SW480 (cell line): ENCODE data around the gene CBX3.
"Not testable (repeated sequence)": the region's sequence is repeated elsewhere in the genome, so short reads cannot be mapped to it uniquely, and the experiment has no call there.

Experiments used
- DNase-seq: peaks from one replicate; pipeline ENCODE4 v3.0.0-alpha.2; 2016; ENCODE audit warnings: low spot score

Gene CBX3

DNA sequence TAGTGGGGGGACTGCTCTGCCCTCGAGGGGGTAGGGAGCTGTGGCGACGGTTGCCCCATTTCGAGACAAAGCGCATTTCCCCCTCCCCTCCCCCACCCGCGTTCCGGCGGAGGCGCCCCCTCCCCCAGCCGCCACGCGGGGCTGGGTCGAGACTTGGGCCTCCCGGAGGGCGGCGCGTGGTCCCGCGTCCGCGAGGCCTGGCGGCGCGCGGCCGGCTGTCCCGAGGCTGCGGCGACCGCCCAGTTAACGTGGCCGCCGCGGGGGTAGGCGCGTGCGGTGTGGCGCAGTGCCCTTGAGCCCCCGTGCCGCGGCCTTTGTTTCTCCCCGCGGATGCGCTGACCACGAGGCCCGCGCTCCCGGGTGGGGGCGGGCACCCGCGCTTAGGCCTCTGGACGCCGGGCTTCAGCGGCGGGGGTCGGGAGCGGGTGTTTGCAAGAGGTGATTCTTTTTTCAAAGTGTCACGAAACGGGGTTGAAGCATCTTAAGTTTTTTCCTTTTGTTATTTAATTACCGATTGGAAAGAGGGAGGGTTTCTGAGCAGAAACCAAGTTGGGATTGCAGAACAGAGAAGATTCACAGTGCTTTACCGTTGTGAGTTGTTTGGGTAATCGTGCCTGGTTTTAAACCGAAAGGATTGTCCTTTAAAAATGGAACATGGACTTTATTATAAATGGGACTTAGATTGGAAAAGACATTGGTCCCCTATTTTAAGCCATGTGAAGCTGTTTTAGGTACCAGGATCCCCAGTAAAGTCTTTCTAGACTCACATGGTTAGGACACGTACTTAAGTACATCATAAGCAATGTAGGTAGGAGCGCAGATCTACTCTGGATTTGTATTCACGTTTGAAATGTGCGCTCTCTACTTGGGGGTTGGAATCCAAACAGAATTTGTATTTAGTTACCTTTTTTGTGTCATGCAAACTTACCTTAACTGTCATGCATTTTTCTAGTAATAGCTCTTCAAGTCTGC, 760 bp downstream of the CBX3 start:
- DNase-seq: no peak

DNA sequence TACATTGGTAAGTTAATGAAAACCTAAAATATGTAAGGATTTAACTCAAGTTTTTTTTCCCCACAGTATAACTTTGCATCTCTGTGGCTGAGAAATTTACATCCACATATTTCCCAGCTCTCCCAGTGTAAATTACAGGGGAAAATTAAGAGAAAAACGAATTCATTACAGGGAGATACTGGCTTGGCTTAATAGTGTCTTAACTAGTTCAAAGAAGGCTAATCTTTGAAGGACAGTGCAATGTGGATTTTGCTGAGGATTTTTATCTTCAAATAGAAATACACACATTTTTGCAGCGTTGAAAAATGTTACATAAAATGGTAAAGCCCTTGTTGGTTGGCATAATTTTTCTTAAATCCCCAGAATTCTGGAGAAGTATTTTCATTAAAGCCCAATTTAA, 1.5 kb downstream of the CBX3 start:
- no peak for DNase-seq

DNA sequence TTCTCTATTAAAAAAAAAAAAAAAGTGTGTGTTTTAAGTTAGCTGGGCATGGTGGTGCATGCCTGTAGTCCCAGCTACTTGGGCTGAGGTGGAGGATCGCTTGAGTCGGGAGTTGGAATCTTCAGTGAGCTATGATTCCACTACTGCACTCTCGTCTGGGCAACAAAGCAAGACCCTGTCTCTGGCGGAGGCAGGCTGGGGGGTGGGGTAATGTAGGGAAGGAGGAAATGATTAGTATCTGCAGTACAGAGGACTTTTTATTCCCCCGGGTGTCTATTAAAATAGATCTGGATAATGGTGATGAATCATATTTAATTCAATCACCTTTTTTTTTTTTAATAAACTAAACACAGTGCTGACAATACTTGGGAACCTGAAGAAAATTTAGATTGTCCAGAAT, 6.5 kb downstream of the CBX3 start:
- DNase-seq: no peak

DNA sequence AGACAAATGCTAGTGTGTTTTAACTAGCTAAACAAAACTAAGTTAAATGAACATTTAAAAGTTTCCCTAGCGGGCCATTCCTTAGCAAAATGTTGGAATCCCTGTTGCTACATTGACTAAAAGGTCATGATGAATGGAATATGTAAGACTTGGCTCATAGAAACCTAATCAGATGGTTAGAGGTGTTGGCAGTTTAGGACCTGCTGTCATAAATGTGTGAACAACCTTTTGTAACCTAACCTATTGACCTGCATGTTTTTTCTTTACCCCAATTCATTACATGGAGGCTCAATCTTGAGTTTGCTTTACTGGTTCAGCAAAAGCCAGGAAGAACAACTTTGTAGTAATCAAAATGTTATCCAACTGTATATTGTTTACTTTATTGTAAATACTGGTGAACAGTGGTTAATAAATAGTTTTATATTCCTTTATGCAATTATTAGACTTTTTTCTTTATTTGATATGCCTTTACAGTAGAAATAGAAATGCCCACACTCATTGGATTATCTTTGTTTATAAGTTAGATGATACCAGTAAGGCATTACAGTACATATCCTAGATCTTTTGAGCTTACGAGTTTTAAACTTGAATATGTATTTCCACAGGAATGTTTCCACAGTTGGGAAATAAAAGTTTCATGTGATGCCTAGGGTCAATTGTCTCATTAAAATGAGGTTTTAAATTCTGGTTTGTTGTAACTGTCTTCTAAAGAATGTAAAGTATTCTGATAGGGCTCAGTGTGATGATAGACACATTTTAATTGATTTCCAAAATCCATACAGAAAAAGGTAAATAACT, 11.6 kb downstream of the CBX3 start:
- no peak for DNase-seq

DNA sequence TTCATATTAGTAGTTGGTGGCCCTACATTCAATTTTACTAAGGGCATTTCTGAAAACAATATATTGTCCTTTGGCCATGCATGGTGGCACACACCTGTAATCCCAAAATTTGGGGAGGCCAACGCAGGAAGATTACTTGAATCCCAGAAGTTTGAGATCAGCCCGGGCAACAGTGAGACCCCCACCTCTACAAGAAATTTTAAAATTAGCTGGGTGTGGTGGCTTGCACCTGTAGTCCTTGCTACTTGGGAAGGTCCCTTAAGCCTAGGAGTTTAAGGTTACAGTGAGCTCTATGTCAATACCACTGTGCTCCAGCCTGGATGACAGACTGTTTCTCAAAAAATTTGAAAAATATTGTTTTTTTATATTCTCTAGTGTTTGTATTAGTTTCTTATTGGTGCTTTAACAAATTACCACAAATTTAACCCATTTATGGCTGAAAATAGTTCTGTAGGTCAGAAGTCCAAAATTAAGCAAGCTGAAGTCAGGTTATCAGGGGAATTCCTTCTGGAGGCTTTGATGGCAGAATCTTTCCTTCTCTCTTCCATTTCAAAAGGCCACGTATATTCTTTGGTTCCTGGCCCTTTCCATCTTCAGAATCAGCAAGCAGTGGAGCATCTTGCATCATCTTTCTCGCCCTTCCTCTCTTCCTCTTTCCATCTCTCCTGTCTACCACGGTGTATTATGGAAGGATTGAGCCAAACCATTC, 12.4 kb downstream of the CBX3 start:
- DNase-seq: no peak

DNA sequence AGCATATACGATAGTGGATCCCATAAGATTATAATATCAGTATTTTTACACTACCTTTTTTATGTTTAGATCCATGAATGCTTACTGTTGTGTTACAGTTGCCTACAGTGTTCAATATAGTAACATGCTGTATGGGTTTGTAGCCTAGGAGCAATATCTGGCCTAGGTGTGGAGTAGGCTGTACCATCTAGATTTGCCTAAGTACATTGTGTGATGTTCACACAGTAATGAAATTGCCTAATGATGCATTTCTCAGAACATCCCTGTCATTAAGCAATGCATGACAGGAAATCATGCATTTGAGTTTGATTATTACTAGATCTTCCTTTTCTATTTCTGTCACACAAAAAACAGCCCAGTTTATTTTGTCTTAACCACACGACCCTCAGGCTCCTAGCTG, 14.5 kb downstream of the CBX3 start:
- no peak for DNase-seq

DNA sequence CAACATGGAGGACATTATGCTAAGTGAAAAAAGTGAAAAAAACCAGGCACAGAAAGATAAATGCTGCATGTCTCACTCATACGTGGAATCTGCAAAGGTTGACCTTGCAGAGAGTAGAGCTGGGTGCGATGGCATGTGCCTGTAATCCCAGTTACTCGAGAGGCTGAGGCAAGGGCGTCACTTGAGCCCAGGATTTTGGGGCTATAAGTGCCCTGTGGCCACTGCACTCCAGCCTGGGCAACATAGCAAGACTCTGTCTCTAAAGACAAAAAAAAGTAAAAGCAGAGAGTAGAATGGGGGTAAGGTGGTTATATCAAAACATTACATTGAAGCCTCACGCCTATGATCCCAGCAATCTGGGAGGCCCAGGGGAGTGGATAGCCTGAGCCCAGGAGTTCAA, 22.8 kb downstream of the CBX3 start:
- DNase-seq: no peak

DNA sequence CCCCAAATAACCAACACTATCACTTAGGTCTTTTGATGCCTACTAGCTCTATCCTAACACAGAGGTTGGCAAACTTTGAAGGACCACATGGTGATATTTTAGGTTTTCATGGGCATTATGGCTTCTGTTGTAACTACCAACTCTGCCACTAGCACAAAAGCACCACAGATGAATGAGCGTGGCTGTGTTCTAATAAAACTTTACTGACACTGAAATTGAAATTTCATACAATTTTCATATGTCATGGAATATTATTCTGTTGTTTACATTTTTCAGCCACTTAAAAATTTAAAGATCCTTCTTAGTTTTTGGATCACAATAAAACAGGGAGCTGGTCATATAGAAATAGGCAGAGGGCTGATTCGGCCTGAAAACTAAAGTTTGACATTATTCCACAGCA, 26.4 kb downstream of the CBX3 start:
- DNase-seq: no peak

DNA sequence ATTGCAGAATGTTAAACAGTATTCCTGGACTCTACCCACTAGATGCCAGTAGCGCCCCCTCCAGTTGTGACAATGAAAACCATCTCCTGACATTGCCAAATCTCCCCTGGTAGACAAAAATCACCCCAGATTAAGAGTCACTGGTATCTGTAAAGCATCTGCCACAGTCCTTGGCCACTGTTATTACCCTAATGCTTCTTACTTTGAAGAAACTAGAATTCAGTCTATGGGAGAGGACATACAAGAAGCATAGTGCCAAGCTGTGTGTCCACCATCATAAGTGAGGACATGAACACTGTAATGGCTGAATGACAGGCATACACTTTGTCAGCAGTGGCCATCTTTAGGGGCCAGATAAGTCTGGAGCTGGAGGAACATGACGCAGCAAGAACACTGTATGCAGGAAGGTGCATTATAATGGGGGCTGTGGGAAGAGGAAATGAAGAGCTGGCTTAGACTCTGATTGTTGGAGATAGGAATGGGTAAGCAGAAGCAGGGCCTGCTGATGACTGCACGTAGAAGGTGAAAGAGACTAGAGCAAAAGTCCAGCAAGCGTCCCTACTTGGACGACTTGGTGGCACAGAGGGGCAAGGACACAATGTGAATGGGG, 32.5 kb downstream of the CBX3 start:
- DNase-seq: no peak

DNA sequence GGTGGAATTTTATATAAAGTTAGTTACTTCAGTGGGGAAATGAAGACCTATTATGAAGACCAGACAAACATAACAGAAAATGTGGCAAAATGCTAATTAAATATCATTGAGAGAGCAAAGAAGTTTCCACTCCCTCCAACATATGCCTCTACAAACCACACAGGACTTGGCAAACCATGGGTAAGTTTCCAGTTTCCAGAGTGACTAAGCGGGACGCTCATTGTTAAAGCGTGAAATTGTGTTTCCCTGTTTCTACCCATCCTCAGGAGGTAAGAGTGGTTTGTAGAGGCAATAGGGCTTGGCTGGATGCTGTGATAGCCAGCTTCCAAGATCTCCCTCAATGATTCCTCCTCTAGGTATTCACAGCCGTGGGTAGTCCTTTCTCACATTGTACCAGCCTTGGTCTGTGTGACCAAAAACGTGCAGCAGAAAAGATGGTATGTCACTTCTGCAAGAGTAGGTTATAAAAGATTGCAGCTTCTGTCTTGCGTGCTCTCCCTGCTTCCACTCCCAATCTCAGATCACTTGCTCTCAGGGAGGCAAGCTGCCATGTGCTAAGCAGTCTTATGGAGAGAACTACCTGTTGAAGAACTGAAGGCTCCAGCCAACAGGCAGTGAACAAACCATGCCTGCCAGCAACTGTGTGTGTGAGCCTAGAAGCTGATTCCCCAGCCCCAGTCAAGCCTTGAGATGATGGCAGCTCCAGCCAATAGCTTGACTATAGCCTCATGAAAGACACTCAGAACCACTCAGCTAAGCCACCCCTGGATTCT, 35.7 kb downstream of the CBX3 start:
- DNase-seq: no peak

DNA sequence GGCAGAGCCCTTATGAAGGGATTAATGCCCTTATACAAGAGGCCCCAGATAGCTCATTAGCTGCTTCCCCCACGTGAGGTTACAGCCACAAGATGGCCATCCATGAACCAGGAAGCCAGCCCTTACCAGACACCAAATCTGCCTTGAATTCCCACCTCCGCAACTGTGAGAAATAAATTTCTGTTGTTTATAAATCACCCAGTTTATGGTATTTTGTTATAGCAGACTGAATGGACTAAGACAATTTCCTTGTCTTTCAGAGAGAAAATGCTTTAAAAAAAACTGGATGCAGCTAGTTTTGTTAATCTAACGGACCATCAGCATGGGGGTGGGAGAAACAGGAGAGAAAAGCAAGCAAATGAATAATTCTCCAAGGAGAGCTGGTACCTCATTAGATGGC, 36.5 kb downstream of the CBX3 start:
- DNase-seq: no peak

DNA sequence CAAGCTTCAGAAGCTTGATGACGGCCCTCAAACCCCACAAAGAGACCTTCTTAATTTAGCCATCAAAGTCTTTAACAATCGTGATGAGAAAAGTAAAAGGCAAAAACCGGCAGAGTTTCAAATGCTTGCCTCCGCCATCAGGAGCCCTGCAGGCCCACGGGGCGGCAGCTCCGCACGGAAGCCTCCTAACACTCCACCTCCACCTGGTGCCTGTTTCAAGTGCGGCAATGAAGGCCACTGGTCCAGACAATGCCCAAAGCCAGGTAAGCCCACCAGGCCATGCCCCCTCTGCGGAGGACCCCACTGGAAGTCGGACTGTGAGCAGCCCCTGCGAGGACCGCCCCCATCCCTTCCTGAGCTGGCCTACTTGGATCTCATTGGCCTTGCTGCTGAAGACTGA, 43.6 kb downstream of the CBX3 start:
- no peak for DNase-seq

DNA sequence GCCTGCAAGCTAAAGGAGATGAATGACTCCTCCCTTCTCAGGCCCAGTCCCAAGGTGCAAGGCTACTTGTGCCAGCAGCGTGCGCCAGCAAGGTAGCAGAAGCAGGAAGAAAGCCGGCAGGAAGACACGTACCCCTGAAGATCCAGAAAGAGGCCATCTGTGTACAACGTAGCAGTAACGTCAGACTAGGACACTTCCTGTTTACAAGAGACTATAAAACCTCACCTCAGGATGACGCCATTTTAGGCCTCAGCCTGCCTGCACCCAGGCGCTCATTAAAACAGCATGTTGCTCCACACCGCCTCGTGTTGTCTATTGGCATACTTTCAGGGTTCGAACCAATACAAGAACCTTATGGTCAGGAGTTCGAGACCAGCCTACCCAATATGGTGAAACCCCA, 48.7 kb downstream of the CBX3 start:
- DNase-seq: no peak

DNA sequence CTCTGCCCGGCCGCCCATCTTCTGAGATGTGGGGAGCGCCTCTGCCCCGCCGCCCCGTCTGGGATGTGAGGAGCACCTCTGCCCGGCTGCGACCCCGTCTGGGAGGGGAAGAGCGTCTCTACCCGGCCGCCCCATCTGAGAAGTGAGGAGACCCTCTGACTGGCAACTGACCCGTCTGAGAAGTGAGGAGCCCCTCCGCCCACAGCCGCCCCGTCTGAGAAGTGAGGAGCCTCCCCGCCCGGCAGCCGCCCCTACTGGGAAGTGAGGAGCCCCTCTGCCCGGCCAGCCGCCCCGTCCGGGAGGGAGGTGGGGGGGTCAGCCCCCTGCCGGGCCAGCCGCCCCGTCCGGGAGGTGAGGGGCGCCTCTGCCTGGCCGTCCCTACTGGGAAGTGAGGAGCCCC, 60.3 kb downstream of the CBX3 start:
- not testable (repeated sequence) for DNase-seq
